ENCODE results near the gene OXNAD1. TPM values are rescaled to one million over a fixed set of nuclear protein-coding genes. Genes with fewer than 3 reads are reported as not detected.

OXNAD1 gene
- total RNA-seq, 1 donor from 2014 or later: 18.8 TPM

DNA sequence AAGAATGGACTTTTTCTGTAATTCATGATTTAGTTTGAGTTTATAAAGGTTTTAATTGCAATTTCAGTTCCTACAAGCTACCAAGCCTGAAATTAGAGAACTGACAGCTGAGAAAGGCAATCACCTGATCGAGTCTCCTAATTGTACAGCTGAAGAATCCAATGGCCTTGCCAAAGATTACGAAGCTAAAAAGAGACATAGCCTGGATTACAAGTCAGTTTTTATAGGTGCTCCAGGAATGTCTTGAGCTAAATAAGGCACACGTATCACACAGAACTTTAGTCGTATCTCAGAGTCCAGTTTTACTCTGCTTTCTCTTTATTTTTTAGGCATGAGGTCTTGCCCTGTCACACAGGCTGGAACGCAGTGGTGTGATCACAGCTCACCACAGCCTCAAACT, 6.8 kb upstream of the OXNAD1 start:
- H3K27me3 ChIP-seq (ENCODE audit: control insufficient read depth, insufficient read depth, low read length): no peaks in the 10 kb centered on the region
- no peak overlapping the region for H3K4me3 ChIP-seq (ENCODE audit: low read depth, low read length)
- no peak for DNase-seq (ENCODE audit: low read depth)
- TF ChIP-seq, protein P1, sequence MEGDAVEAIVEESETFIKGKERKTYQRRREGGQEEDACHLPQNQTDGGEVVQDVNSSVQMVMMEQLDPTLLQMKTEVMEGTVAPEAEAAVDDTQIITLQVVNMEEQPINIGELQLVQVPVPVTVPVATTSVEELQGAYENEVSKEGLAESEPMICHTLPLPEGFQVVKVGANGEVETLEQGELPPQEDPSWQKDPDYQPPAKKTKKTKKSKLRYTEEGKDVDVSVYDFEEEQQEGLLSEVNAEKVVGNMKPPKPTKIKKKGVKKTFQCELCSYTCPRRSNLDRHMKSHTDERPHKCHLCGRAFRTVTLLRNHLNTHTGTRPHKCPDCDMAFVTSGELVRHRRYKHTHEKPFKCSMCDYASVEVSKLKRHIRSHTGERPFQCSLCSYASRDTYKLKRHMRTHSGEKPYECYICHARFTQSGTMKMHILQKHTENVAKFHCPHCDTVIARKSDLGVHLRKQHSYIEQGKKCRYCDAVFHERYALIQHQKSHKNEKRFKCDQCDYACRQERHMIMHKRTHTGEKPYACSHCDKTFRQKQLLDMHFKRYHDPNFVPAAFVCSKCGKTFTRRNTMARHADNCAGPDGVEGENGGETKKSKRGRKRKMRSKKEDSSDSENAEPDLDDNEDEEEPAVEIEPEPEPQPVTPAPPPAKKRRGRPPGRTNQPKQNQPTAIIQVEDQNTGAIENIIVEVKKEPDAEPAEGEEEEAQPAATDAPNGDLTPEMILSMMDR (IDR thresholded peaks at IDR 0.05; ENCODE audit: insufficient read depth, low read length, poor library complexity, severe bottlenecking): no peak
- no peaks in the 10 kb centered on the region for H3K36me3 ChIP-seq (ENCODE audit: control insufficient read depth, insufficient read depth, low read length)

DNA sequence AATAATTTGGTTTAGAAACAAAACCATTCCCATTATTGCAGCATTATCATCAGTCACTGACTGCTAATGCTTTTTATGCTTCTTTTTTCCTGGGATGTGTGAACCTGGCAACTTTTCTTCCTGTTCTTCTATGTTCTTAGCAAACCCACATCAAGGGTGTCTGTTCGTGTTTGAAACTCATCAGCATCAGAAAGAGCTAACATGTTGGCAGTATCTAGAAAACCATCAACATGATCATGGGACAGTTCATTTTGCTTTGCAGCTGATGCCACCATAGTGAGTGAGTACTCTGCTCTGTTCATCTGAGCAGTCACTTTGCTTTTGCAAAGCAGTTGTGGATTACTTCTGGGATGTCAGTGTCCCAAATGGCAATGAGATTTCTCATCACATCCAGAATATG, 6.1 kb upstream of the OXNAD1 start:
- TF ChIP-seq, protein P1 (IDR thresholded peaks at IDR 0.05; ENCODE audit: insufficient read depth, low read length, poor library complexity, severe bottlenecking): no peak
- DNase-seq (ENCODE audit: low read depth): no peak
- no peak overlapping the region for H3K4me3 ChIP-seq (ENCODE audit: low read depth, low read length)
- H3K36me3 ChIP-seq (ENCODE audit: control insufficient read depth, insufficient read depth, low read length): no peaks in the 10 kb centered on the region
- H3K27me3 ChIP-seq (ENCODE audit: control insufficient read depth, insufficient read depth, low read length): no peaks in the 10 kb centered on the region

DNA sequence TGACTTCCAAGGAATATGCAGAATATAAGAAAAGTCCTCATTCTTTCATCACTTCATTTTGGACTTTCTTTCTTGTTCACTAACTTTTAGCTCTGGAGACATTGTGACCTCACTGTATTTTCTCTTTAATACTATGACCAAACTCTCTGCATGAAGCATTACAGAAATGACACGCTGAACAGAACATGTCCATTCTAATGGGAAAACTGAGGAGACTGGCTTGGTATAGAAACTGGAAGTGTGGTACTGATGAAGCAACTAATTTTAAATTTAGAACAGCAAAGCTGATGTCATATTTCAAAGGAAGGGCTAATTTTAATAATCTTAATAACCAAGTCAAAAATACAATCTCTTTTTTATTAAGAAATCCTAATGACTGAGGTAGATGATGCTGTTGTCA, 5.0 kb upstream of the OXNAD1 start:
- no peak overlapping the region for H3K4me3 ChIP-seq (ENCODE audit: low read depth, low read length)
- TF ChIP-seq, protein P1 (IDR thresholded peaks at IDR 0.05; ENCODE audit: insufficient read depth, low read length, poor library complexity, severe bottlenecking): no peak
- H3K36me3 ChIP-seq (ENCODE audit: control insufficient read depth, insufficient read depth, low read length): no peaks in the 10 kb centered on the region
- no peak for DNase-seq (ENCODE audit: low read depth)
- H3K27me3 ChIP-seq (ENCODE audit: control insufficient read depth, insufficient read depth, low read length): no peaks in the 10 kb centered on the region

DNA sequence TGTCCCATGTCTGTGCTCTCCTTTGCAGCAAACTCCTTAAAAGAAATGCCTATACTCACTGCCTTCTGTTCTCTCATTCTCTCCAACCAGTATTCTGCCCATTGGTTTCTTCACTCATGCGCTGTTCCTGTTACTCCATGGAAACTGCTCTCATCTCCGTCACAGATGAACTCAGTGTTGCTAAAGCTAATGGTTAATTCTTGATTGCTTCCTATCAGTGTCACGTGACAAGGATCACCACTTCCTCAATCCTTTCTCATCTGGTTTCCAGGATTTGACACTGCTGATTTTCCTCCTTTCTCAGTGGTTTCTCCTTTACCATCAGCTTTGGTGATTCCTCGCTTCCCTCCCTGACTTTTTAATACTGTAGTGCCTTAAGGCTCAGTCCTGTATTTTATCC, 2.8 kb upstream of the OXNAD1 start:
- no peaks in the 10 kb centered on the region for H3K27me3 ChIP-seq (ENCODE audit: control insufficient read depth, insufficient read depth, low read length)
- H3K36me3 ChIP-seq (ENCODE audit: control insufficient read depth, insufficient read depth, low read length): no peaks in the 10 kb centered on the region
- H3K4me3 ChIP-seq (ENCODE audit: low read depth, low read length): no peak overlapping the region
- no peak for DNase-seq (ENCODE audit: low read depth)
- TF ChIP-seq, protein P1 (IDR thresholded peaks at IDR 0.05; ENCODE audit: insufficient read depth, low read length, poor library complexity, severe bottlenecking): no peak

DNA sequence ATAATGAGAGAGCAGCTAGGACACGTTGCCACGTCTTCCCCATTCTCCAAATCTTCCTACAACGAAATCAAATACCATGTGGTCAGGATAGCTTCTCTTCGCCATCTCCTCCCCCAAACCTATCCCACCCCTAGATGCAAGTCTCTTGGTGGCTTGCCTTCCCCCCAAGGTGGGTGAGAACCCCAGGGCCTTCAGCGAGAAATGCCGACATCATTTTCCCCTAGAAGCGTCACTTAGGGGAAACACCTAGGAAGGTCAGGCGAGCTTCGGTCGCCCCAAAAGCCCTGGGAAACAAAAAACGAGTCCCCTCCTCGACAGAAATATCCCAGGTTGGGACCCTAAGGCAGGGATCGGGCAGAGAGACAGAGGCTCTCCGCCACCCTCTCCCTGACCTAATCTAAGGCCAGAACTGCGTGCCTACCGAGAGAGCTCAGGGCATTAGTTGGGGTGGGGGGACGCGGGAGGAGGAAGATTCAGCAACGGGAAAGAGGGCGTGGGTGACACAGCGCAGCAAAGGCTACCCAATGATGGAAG, 771 bp upstream of the OXNAD1 start:
- DNase-seq (ENCODE audit: low read depth): no peak
- peak overlapping the region; percentile 78 for H3K4me3 ChIP-seq (ENCODE audit: low read depth, low read length)
- H3K36me3 ChIP-seq (ENCODE audit: control insufficient read depth, insufficient read depth, low read length): no peaks in the 10 kb centered on the region
- no peaks in the 10 kb centered on the region for H3K27me3 ChIP-seq (ENCODE audit: control insufficient read depth, insufficient read depth, low read length)
- TF ChIP-seq, protein P1 (IDR thresholded peaks at IDR 0.05; ENCODE audit: insufficient read depth, low read length, poor library complexity, severe bottlenecking): no peak

DNA sequence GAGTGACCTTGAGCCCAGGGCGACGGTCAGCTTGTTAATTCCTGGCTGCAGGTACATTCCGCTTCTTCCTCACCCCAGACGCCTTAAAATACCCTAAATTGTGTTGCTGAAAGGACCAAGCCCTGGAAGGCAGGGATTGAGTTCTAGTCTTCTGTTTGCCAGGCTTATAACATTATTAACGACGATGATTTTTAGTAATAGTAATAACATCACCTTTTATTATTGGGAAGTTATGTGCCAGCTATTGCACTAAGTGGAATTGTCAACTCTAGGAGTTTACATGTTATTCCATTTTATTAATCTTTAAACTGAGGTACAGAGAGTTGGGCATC, 409 bp downstream of the OXNAD1 start:
- H3K27me3 ChIP-seq (ENCODE audit: control insufficient read depth, insufficient read depth, low read length): no peaks in the 10 kb centered on the region
- TF ChIP-seq, protein P1 (IDR thresholded peaks at IDR 0.05; ENCODE audit: insufficient read depth, low read length, poor library complexity, severe bottlenecking): no peak
- H3K36me3 ChIP-seq (ENCODE audit: control insufficient read depth, insufficient read depth, low read length): no peaks in the 10 kb centered on the region
- no peak for DNase-seq (ENCODE audit: low read depth)
- peak overlapping the region; percentile 78 for H3K4me3 ChIP-seq (ENCODE audit: low read depth, low read length)

Measured in kidney epithelial cell (primary cell).